Activated CD4-positive, alpha-beta T cell treated with anti-CD3 and anti-CD28 coated beads for 1 hour (primary cell): Measurements from ENCODE around the gene PRTN3.
"Not testable (repeated sequence)": the region's sequence is repeated elsewhere in the genome, so short reads cannot be mapped to it uniquely, and the experiment has no call there.

Experiments
- DNase-seq: peaks from one replicate; pipeline ENCODE4 v3.0.0-alpha.2; 2020

The PRTN3 gene

DNA sequence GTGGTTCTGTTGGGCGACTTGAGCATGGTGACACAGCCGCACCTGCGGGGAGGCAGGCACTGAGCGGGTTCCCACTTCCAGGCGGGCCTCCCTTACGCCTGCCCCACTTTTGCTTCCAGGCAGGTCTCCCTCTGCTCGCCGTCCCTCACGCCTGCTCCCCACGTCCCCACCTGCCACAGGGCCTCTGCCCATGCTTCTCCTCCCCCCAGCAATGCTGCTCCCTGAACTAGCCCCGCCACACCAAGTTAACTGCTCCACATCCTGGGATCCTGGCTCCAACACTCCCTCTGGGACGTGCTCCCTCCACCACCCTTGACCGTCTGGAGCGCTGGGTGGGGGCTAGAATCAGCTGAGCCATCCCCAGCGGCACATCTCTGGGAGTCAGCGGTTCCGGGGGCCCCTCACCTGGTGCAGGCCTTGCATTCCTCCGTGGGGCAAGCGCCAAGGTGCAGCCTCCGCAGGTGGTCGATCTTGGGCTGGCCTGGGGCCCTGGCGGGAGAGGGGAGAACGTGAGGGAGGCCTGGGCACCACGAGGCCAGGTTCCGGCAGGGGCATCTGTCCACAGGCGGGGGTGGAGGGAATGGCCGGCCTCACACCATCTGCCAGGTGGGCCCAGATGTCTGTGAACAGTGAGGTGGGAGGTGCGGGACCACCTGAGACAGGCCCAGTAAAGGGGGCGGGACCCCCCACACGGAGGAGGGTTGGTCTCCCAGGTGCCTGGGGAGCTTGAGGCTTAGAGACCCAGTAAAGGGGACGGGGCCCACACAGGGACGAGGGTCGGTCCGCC, 27.9 kb downstream of the PRTN3 start:
- no peak for DNase-seq

DNA sequence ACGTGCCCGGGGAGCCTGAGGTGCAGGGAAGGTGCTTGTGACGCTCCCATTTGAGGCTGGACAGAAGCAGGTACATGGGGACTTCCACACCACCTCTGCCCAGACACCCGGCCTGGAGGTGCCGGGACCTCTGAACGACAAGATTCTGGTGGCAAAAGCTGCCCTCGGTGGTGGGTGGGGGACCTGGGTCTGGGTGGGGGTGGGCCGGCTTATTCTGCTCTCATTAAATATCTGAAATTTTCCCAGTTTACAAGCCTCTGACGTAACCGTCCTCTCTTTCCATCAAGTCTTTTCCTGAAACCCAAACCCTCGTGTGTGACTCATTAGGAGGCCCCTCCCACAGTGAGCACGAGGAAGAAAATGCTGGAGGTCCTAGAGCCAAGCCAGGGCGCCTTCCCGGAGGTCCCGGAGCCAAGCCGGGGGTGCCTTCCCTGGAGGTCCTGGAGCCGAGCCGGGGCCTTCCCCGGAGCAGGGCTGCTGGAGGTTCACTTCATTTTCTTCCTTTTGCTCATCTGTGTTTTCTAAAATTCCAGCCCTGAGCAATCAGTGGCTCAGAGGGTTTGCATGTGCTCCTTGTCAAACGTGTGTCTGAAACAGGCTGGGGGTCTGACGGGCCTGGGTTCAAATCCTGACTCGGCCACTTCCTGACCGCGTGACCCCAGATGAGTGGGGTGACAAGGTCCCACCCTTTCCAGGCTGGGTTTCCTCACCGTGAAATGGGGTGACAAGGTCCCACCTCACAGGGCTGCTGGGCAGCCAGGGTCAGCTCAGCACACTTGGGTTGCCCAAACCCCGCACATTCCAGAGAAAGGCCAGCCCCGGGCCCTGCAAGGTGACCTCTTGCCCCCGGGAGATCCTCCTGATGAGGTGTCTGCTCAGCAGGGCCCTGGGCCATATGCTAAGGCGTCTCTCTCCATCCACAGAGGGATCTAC, 28.7 kb downstream of the PRTN3 start:
- DNase-seq: no peak

DNA sequence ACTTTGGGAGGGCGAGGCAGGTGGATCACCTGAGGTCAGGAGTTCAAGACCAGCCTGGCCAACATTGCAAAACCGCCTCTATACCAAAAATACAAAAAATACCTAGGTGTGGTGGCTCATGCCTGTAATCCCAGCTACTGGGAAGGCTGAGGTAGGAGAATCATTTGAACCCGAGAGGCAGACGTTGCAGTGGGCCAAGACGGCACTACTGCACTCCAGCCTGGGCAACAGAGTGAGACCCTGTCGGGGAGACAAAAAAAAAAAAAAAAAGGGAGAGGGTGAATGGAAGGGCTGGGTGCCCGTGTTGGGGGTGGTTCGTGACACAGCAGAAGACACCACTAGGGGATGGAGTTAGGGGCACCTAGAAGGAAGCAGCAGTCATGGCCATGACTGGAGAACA, 29.5 kb downstream of the PRTN3 start:
- no peak for DNase-seq

DNA sequence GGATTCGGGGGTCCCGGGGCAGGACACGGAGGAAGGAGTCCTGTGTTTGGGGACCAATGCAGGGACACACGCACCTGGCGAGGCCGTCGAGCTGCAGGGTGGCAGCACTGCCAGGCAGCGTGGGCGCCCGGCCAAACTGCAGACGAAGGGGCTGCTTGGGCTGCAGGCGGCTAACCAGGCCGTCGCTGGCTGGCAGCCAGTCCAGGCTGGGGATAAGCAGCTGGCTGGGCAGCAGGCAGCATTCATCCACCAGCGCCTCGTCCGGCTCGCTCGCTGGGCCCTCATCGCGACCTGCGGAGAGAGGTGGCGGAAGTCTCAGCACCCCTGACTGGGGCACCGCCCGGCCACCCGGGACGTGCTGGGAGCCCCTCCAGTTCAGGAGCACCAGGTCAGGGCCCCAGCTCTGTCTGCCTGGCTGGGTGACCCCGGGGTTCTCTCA, 30.2 kb downstream of the PRTN3 start:
- no peak for DNase-seq

DNA sequence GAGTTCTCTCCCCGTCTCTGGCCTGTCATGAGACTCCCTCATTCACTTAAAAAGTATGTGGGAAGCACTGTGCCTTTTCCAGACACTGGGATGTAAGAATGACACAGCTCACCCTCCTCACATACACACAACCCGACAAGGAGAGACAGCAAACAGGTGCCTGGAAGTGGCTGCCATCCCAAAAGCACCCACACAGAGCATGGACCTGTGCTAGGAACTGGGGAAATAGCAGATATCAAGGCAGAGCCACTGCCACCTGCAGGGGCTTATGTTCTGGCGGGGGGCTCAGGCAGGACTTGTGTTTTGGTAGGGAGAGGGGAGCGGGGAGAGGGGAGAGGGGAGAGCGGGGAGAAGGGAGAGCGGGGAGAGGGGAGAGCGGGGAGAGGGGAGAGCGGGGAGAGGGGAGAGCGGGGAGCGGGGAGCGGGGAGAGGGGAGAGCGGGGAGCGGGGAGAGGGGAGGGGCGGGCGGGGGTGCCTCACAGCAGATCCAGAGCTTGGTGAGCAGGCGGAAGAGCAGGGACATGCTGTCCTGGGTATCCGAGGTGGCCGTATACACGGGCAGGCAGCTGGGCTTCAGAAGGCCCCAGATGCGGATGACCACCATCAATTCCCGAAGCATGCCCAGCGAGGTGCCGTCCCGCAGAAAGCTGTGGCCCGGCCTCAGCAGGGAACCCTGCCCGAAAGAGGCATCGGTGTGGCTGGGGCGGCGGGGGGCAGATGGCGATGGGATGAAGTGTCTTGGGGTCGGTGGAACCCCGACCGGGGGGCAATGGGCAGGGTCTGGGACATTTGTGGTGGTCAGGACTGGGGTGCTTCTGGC, 30.9 kb downstream of the PRTN3 start:
- DNase-seq: no peak

DNA sequence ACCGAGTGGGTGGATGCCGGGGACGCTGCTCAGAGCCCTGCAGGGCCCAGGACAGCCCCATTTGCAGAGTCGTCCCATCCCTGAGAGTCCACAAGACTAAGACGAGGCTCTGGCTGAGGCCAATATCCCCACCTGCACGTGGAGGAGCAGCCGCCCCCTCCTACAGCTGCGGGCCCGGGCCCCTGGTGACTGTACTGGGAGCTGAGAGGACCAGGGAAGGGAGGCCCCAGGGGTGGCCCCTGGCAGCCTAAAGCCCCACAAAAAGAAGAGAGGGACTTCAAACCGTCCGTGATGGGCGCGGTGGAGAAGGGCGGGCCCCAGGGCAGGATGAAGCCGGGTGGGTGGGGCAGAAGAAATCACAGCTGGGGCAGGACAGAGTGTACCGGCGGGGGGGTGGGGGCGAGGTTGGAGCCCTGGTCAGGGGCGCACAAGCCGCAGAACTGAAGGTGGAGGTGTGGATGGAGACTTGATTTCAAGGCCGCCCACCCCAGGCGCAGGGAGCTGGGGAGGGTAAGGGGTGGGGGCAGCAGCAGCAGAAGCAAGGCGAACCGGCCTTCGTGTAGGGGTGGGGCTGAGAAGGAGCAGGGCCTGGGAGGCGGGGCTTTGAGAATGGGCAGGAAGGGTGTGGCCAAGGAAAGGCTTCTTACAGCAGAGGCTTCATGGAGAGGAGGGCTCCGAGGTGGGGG, 31.6 kb downstream of the PRTN3 start:
- peak; percentile 69 for DNase-seq

DNA sequence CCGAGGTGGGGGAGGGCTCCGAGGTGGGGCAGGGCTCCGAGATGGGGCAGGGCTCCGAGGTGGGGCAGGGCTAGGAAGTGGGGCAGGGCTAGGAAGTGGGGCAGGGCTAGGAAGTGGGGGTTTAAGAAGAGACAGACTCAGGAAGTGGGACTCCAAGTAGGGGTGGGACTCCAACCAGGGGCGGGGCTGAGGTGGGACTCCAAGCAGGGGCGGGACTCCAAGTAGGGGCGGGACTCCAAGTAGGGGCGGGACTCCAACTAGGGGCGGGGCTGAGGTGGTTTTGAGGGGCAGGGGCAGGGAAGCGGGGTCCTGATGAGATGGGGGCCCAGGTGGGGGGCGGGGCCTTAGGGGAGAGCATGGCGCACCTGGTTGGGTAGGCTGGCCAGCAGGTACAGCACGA, 32.3 kb downstream of the PRTN3 start:
- DNase-seq: peak; percentile 51

DNA sequence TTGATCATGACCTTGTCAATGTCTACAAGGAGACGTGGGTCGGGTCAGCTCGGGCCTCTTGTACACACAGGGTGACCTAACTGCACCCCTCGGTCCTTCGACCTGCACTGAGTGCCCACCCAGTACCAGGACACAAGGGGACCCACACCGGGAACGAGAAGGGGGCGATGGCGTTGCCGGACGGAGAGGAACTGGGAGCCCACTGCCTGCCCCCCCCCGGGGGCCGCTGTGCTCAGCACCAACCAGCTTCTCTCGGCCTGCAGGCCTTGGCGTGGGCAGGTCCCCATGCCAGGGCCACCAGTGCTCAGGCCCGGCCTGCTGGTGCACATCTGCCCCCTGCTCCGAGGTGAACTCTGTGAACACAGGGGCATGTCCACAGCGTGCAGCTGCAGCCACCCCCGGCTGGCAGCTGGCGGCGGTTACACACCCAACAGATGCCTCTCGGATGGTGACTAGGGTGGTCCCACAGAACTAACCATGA, 32.8 kb downstream of the PRTN3 start:
- no peak for DNase-seq

DNA sequence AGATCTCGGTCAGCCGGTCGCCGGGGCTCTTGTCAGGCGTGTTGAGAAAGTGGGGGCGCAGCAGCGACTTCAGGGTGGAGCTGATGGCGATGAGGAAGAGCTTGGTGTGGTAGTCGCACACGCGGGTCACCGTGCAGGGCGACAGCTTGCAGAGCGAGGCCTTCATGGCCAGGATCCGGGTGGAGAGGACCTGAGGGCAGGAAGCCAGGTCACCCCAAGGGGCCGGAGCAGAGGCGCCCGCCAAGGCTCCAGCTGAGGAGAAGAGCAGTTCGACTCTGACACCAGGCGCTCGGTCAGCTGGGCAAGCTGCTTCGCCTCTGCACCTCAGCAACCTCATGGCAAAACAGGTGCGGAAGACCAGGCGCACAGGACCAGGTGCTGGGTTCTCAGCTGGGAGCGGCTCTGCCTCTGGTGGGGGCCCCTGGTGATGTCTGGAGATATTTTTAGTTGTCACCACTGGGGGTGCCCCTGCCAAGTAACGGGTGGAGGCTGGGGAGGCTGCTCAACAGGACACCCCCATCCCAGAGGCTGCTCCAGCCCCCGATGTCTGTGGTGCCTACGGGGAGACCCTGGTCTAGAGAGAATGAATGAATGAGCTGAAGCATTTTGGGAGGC, 34.6 kb downstream of the PRTN3 start:
- no peak for DNase-seq

DNA sequence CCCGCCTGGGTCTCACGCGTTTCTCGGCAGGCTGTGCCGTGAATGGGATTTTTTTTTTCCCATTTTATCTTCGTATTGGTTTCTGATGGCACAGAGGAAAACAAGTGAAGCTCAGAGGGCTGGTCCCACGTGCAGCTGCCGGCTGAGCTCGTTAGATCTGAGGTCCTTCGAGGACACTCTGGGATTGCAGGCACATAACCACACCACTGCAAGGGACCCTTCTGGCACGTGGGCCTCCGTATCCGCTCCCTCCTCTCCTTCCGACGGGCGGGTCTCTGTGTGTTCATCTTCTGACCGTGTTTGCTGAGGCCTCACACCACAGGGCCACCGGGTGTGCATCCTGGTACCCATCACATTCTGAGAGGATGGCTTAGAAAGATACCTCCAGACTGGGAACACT, 35.3 kb downstream of the PRTN3 start:
- DNase-seq: no peak

DNA sequence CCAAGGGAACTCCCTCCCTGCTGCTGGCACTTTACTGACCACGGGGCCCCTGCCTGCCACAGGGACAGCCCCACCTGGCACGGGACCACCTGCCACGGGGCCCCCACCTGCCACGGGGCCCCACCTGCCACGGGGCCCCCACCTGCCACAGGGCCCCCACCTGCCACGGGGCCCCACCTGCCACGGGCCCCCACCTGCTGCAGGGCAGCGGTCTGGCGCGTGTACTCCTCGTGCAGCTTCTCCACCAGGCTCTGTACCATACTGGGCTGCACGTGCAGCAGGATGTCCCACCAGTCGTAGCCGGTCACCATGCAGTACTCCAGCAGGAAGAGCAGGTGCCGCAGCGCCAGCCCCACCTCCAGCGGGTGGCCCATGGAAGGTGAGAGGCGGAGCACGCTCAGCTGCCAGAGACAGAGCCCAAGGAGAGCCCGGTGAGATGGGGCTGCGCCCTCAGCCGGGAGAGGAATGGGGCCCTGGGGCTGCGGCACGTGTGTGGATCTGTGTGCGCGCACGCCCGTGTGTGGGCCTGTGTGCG, 36.0 kb downstream of the PRTN3 start:
- no peak for DNase-seq

DNA sequence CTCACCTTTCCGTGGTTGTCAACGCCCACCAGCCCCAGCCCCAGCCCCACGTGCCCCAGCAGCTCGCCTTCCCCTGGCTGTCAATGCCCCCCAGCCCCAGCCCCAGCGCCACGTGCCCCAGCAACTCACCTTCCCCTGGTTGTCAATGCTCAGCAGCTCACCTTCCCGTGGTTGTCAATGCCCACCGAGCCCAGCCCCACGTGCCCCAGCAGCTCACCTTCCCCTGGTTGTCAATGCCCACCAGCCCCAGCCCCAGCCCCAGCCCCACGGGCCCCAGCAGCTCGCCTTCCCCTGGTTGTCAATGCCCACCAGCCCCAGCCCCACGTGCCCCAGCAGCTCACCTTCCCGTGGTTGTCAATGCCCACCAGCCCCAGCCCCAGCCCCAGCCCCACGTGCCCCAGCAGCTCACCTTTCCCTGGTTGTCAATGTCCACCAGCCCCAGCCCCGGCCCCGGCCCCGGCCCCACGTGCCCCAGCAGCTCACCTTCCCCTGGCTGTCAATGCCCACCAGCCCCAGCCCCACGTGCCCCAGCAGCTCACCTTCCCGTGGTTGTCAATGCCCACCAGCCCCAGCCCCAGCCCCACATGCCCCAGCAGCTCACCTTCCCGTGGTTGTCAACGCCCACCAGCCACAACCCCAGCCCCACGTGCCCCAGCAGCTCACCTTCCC, 37.3 kb downstream of the PRTN3 start:
- DNase-seq: not testable (repeated sequence)

DNA sequence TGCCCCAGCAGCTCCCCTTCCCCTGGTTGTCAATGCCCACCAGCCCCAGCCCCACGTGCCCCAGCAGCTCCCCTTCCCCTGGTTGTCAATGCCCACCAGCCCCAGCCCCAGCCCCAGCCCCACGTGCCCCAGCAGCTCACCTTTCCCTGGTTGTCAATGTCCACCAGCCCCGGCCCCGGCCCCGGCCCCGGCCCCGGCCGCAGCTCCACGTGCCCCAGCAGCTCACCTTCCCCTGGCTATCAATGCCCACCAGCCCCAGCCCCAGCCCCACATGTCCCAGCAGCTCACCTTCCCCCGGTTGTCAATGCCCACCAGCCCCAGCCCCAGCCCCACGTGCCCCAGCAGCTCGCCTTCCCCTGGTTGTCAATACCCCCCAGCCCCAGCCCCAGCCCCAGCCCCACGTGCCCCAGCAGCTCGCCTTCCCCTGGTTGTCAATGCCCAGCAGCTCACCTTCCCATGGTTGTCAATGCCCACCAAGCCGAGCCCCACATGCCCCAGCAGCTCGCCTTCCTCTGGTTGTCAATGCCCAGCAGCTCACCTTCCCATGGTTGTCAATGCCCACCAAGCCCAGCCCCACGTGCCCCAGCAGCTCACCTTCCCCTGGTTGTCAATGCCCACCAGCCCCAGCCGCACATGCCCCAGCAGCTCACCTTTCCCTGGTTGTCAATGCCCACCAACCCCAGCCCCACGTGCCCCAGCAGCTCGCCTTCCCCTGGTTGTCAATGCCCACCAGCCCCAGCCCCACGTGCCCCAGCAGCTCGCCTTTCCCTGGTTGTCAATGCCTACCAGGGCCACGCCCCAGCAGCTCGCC, 38.2 kb downstream of the PRTN3 start:
- DNase-seq: not testable (repeated sequence)

DNA sequence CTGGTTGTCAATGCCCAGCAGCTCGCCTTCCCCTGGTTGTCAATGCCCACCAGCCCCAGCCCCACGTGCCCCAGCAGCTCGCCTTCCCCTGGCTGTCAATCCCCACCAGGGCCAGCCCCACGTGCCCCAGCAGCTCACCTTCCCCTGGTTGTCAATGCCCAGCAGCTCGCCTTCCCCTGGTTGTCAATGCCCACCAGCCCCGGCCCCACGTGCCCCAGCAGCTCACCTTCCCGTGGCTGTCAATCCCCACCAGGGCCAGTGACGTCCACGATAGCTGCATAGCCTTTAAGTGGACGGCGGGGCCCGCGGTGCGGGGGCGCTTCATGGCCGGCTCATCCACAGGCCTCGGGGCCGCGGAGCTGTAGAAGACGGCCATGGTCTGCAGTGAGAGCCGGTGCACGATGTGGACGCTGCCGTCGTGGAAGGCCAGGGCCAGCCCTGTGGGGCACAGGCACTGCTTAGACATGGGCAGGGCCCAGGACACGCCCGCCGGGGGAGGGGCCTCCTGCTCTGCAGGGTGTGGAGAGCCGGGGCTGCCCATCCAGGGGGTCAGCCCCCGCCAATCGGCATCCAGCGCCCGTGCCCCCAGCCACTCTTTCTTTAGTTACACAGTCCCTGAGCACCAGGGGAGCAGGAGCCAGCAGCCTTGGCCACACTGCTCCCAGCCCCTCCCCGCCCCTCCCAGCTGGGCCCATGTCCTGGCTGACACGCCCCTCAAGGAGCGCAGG, 39.1 kb downstream of the PRTN3 start:
- DNase-seq: no peak

DNA sequence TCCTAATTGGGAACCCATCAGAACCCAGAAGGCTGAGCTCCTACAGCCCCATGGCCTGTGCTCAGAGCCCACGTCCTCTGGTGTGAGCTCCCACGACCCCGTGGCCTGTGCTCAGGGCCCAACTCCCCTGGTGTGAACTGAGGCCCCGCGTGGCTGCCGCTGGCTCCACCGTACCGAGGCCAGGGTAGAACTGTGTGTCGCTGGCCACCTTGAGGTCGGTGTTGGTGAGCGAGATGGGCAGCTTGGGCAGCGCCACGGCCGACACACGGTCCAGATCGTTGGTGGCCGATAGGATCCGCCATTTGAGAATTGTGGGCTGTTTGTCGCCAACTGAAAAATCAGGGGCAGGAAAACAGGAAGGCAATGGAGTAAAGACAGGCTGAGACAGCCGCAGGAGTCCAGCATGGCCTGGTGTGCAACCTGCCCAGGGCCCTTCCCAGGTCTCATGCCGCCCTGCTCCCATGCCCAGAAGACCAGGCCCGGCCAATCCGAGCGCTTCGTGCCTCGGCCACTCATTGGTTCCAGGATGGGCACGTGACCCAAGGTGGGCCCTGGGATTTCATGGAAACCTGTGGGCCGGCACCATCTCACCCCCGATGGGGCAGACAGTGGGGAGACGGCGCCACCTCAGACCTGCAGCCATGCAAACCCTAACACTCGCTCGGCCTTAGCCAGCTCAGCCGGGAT, 40.7 kb downstream of the PRTN3 start:
- DNase-seq: no peak

DNA sequence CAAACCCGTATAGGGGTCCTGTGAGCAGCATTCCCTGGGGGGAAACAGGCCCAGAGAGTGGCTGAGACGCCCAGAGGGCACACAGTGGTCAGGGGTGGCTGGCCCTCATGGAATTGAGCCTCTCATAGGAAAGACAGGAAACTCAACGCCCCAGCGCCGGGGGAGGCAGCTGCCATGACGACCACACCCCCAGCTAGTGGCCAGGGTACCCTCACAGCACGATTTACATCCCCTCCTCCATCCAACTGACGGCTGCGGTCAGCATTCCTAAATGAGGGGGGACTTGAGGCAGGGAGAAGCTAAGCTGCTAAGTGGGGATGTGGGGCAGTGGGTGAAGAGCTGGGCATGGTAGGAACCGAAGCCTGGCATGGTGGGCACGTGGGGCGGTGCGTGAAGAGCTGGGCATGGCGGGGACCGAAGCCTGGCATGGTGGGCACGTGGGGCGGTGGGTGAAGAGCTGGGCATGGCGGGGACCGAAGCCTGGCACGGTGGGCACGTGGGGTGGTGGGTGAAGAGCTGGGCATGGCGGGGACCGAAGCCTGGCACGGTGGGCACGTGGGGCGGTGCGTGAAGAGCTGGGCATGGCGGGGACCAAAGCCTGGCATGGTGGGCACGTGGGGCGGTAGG, 42.2 kb downstream of the PRTN3 start:
- no peak for DNase-seq

DNA sequence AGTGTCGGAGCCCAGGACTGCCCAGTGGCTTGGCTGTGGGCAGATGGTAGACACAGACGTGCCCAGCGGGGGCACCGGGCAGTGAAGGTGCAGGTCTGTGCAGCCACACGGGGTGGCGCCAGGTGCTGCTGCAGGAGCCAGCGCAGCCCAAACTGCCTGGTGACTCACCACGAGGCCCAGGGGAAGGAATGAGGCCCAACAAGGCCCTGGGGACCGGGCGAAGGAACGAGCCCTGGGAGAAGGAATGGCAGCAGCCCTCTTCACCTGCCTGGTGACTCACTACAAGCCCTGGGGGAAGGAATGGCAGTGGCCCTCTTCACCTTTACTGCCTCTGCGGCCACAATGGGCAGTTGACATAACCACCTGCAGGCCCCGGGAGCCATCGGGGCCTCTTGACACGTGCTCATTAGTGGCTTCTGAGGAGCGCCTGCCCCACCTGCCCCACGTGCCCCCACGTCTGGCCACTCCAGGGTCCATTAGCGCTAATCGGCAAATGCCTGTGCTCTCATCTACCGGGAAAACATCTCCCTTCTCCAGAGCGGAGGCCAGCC, 42.9 kb downstream of the PRTN3 start:
- no peak for DNase-seq
